ENCODE results near the gene PHF23.

GRCh38 chr17:7208027-7208571 is 31.2 kb downstream of the PHF23 start:
- no peak for TF ChIP-seq GATA3 (IDR thresholded peaks at IDR 0.05; ENCODE audit: low read depth, low read length)
- TF ChIP-seq GATA2 (IDR thresholded peaks at IDR 0.05; ENCODE audit: low read depth, low read length): no peak
